Breast epithelium (tissue), 4 donors: ENCODE results near the gene NRIP1. TPM values are rescaled to one million over a fixed set of nuclear protein-coding genes. Genes with fewer than 3 reads are reported as not detected.

Experiments used
- DNase-seq, 2 donors: peaks; one replicate each; pipeline ENCODE4 v3.0.0-alpha.2; 2019; ENCODE audit warnings: low spot score in 2 of 2
- H3K27ac ChIP-seq, 2 donors: fragments of 200-600 bp; sonication (generic) in 1 of 2; one replicate each; pipeline ENCODE4 v1.5.1; 2016 to 2019; ENCODE audit warnings: mild to moderate bottlenecking in 1 of 2
- H3K27me3 ChIP-seq, 2 donors: fragments of 200-600 bp; sonication (generic) in 1 of 2; one replicate each; pipeline versions ENCODE4 v1.5.1 to v1.6.0; 2017 to 2019; ENCODE audit warnings: control low read depth in 1 of 2, mild to moderate bottlenecking in 1 of 2
- H3K36me3 ChIP-seq: fragments of 200-600 bp; one replicate; pipeline ENCODE4 v1.5.1; 2019
- H3K4me1 ChIP-seq, 2 donors: fragments of 200-600 bp; sonication (generic); one replicate each; pipeline ENCODE4 v1.5.1; 2016 to 2019; ENCODE audit warnings: control low read depth in 1 of 2
- H3K4me3 ChIP-seq, 3 donors: fragments of 200-600 bp; sonication (generic); 1 replicate in 2 of 3; 2 replicates in 1 of 3; pipeline ENCODE4 v1.5.1; 2016 to 2019; ENCODE audit warnings: mild to moderate bottlenecking in 3 of 3, moderate library complexity in 2 of 3
- H3K9me3 ChIP-seq, 2 donors: fragments of 200-600 bp; sonication (generic) in 1 of 2; one replicate each; pipeline ENCODE4 v1.5.1; 2016 to 2019; ENCODE audit warnings: control low read depth in 1 of 2
- CTCF ChIP-seq, 3 donors: fragments of 450-650 bp; IDR thresholded peaks; one replicate each; pipeline ENCODE4 v1.5.1; 2016 to 2017; ENCODE audit warnings: antibody characterized with exemption in 3 of 3, mild to moderate bottlenecking in 3 of 3, moderate library complexity in 3 of 3
- POLR2A ChIP-seq: fragments of 450-650 bp; IDR thresholded peaks from one replicate; pipeline ENCODE4 v1.6.1; 2016; ENCODE audit warnings: antibody characterized with exemption, mild to moderate bottlenecking, moderate library complexity
- POLR2AphosphoS5 ChIP-seq, 3 donors: sonication (generic); formaldehyde crosslinking; IDR thresholded peaks; one replicate each; pipeline ENCODE4 v1.6.1; 2017; ENCODE audit warnings: antibody characterized with exemption in 3 of 3
- intact Hi-C: fragments of 100-400 bp; cut with DNase I; formaldehyde crosslinking; loops from one replicate; pipeline ENCODE4 v1.15.1; 2023; ENCODE audit warnings: low total_unique reads
- total RNA-seq, 3 donors: library from RNA; depleted of rRNA; stranded (reverse); fragments of >200 nt; gene quantifications; one replicate each; pipeline ENCODE4 v1.1.0, GENCODE V29; 2016

NRIP1 gene
- total RNA-seq, 3 donors from 2014 or later, result 82.0 to 121 (median 105) TPM

DNA sequence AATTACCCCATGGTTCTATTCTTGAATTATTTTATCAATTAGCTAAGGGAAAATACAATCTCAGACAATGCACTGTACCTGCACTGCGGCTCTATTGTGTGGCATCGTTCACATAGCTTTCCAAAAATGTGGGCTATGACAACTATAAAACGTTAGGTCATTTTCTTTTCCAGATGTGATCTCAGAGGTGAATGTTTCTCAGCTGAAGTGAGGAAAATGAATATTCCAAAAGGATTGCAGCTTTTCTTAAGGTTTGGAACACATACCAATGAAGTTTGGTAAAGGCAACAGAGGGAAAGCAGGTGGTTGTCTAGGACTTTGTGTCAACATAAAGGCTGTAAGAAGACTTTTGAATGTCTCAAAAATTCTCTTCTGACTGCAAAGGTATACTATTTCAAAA, 105.5 kb downstream of the NRIP1 start:
- Histone ChIP-seq H3K4me3 (no peak overlapping the region), H3K9me3 (no peaks in the 10 kb centered on the region), H3K36me3 (no peaks in the 10 kb centered on the region), H3K27me3 (no peaks in the 10 kb centered on the region), H3K4me1 (no peaks in the 10 kb centered on the region), H3K27ac (no peak overlapping the region)
- DNase-seq, result no peak
- TF ChIP-seq POLR2AphosphoS5 (IDR thresholded peaks at IDR 0.05) (no peak), POLR2A (no peak), CTCF (IDR thresholded peaks at IDR 0.05) (no peak)
- intact Hi-C loops, result no loop called here

GRCh38 chr21:14957836-14958235, 107.0 kb downstream of the NRIP1 start:
- Histone ChIP-seq H3K4me1 (no peaks in the 10 kb centered on the region), H3K4me3 (no peak overlapping the region), H3K36me3 (no peaks in the 10 kb centered on the region), H3K9me3 (no peaks in the 10 kb centered on the region), H3K27ac (no peak overlapping the region), H3K27me3 (no peaks in the 10 kb centered on the region)
- intact Hi-C loops, result no loop called here
- no peak for DNase-seq
- TF ChIP-seq CTCF (IDR thresholded peaks at IDR 0.05), result no peak
- TF ChIP-seq POLR2AphosphoS5 (IDR thresholded peaks at IDR 0.05), result no peak
- no peak for TF ChIP-seq POLR2A

DNA sequence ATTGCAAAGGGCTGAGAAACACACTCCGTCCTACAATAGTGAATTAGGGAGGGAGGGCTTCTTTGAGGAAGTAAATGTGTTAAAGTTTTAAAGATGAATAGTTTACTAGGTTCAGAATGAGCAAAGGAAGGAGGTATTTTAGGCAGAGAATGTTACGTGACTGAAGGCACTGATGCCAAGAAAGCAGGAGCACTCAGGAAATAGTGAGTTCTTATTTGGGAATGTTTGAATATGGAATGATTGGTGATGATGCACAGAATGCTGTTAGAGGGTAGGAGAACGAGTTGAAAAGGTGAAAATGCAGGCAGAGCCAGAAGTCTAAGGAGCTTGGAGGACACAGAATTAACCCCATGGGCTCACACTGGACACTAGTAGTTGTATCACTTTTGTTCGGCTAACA, 108.0 kb downstream of the NRIP1 start:
- Histone ChIP-seq H3K27ac (no peak overlapping the region), H3K4me1 (no peaks in the 10 kb centered on the region), H3K36me3 (no peaks in the 10 kb centered on the region), H3K4me3 (no peak overlapping the region), H3K27me3 (no peaks in the 10 kb centered on the region), H3K9me3 (no peaks in the 10 kb centered on the region)
- no peak for DNase-seq
- intact Hi-C loops, result no loop called here
- TF ChIP-seq POLR2AphosphoS5 (IDR thresholded peaks at IDR 0.05) (no peak), POLR2A (no peak), CTCF (IDR thresholded peaks at IDR 0.05) (no peak)

DNA sequence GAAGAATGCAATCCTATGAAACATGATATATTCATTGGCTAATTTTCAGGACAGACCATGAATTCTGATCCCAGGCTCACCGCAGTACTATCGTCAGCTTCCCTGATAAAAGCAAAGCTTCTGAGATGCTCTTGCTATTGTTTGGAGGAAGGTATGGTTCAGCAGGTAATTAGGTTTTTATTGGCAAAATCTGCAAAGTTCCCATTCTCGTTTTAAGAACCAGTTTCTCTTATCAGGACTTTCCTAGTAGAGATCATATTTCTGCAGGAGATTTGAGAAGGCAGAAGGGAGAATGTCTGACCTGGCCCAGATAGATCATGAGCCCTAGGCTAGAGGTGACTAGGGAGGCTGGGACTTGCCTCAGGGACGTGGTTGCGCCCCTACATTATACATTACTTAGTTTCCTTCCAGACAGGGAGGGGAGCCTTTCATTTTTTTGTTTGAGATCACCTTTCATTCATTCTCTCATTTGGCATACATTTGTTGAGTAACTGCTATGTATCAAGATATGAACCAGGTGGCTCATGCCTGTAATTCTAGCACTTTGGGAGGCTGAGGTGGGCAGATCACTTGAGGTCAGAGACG, 108.8 kb downstream of the NRIP1 start:
- H3K9me3 ChIP-seq, result no peaks in the 10 kb centered on the region
- H3K36me3 ChIP-seq, result no peaks in the 10 kb centered on the region
- intact Hi-C loops, result no loop called here
- H3K27me3 ChIP-seq, result no peaks in the 10 kb centered on the region
- no peaks in the 10 kb centered on the region for H3K4me1 ChIP-seq
- DNase-seq, result no peak
- no peak overlapping the region for H3K4me3 ChIP-seq
- H3K27ac ChIP-seq, result no peak overlapping the region
- TF ChIP-seq POLR2A, result no peak
- no peak for TF ChIP-seq POLR2AphosphoS5 (IDR thresholded peaks at IDR 0.05)
- no peak for TF ChIP-seq CTCF (IDR thresholded peaks at IDR 0.05)

- H3K4me1 ChIP-seq, result no peaks in the 10 kb centered on the region
- no peak for DNase-seq
- no peaks in the 10 kb centered on the region for H3K27me3 ChIP-seq
- no peak overlapping the region for H3K4me3 ChIP-seq
- intact Hi-C loops, result no loop called here
- no peak for TF ChIP-seq CTCF (IDR thresholded peaks at IDR 0.05)
- no peak for TF ChIP-seq POLR2AphosphoS5 (IDR thresholded peaks at IDR 0.05)
- TF ChIP-seq POLR2A, result no peak
- H3K36me3 ChIP-seq, result no peaks in the 10 kb centered on the region
- H3K9me3 ChIP-seq, result no peaks in the 10 kb centered on the region
- no peak overlapping the region for H3K27ac ChIP-seq
Observed at GRCh38 chr21:14952916-14953315, 111.9 kb downstream of the NRIP1 start.
